Adipocyte (in vitro differentiated cells): Measurements from ENCODE around the gene C12orf76.
A peak's percentile ranks its signal among the peaks of the same experiment; 100 is the strongest.
"Not testable (repeated sequence)": the region's sequence is repeated elsewhere in the genome, so short reads cannot be mapped to it uniquely, and the experiment has no call there.

Experiments
- DNase-seq: peaks from one replicate; pipeline ENCODE4 v3.0.0-alpha.2; 2015; ENCODE audit warnings: low read depth
- H3K27me3 ChIP-seq: replicated peaks from 2 replicates; pipeline ENCODE4 v1.7.0; 2013; ENCODE audit warnings: mild to moderate bottlenecking, low read length, moderate library complexity; ENCODE audit not compliant: control insufficient read depth, insufficient read depth
- H3K36me3 ChIP-seq: 2 replicates; pipeline ENCODE4 v1.7.0; 2013; ENCODE audit warnings: low read length, mild to moderate bottlenecking, moderate library complexity; ENCODE audit not compliant: control insufficient read depth, insufficient read depth, severe bottlenecking
- H3K4me1 ChIP-seq: 2 replicates; pipeline ENCODE4 v1.7.0; 2013; ENCODE audit warnings: mild to moderate bottlenecking, low read length, moderate library complexity; ENCODE audit not compliant: control insufficient read depth, insufficient read depth
- H3K4me3 ChIP-seq: 2 replicates; pipeline ENCODE4 v1.7.0; 2013; ENCODE audit warnings: mild to moderate bottlenecking, low read length, moderate library complexity
- H3K9ac ChIP-seq: 2 replicates; pipeline ENCODE4 v1.7.0; 2013; ENCODE audit warnings: mild to moderate bottlenecking, low read length, moderate library complexity
- H3K9me3 ChIP-seq: 2 replicates; pipeline ENCODE4 v1.7.0; 2013; ENCODE audit warnings: mild to moderate bottlenecking, low read length, moderate library complexity; ENCODE audit not compliant: control insufficient read depth

The C12orf76 gene

GRCh38 chr12:110075880-110076279, 27.6 kb upstream of the C12orf76 start:
- Histone ChIP-seq H3K36me3 (no peaks in the 10 kb centered on the region), H3K27me3 (no peaks in the 10 kb centered on the region), H3K4me1 (peaks cover 3% of the 10 kb centered on the region), H3K9me3 (no peaks in the 10 kb centered on the region), H3K4me3 (no peak overlapping the region), H3K9ac (no peak overlapping the region)
- no peak for DNase-seq

GRCh38 chr12:110074089-110074488, 25.8 kb upstream of the C12orf76 start:
- no peak for DNase-seq
- Histone ChIP-seq H3K4me1 (peaks cover 3% of the 10 kb centered on the region), H3K4me3 (no peak overlapping the region), H3K27me3 (no peaks in the 10 kb centered on the region), H3K9me3 (no peaks in the 10 kb centered on the region), H3K36me3 (no peaks in the 10 kb centered on the region), H3K9ac (no peak overlapping the region)

- Histone ChIP-seq H3K4me1 (peaks cover 3% of the 10 kb centered on the region), H3K36me3 (no peaks in the 10 kb centered on the region), H3K27me3 (no peaks in the 10 kb centered on the region), H3K4me3 (peak overlapping the region; percentile 79), H3K9ac (peak overlapping the region; percentile 36), H3K9me3 (no peaks in the 10 kb centered on the region)
- DNase-seq, result peak; percentile 25
Observed at GRCh38 chr12:110073049-110073831, 24.9 kb upstream of the C12orf76 start.

GRCh38 chr12:110072636-110073035, 24.3 kb upstream of the C12orf76 start:
- H3K9ac ChIP-seq, result not testable (repeated sequence)

GRCh38 chr12:110071967-110072366, 23.6 kb upstream of the C12orf76 start:
- Histone ChIP-seq H3K27me3 (no peaks in the 10 kb centered on the region), H3K36me3 (no peaks in the 10 kb centered on the region), H3K9me3 (no peaks in the 10 kb centered on the region), H3K4me1 (peaks cover 3% of the 10 kb centered on the region), H3K4me3 (no peak overlapping the region), H3K9ac (no peak overlapping the region)
- DNase-seq, result no peak

More at GRCh38 chr12:110072636-110073035, 24.3 kb upstream of the C12orf76 start:
- H3K4me1 ChIP-seq, H3K36me3 ChIP-seq, H3K4me3 ChIP-seq, H3K9me3 ChIP-seq, H3K27me3 ChIP-seq, DNase-seq: not testable (repeated sequence)

GRCh38 chr12:110071504-110071903, 23.2 kb upstream of the C12orf76 start:
- DNase-seq, result no peak
- H3K4me1 ChIP-seq, result peaks cover 3% of the 10 kb centered on the region

GRCh38 chr12:110068654-110069053, 20.3 kb upstream of the C12orf76 start:
- H3K27me3 ChIP-seq, result no peaks in the 10 kb centered on the region
- DNase-seq, result no peak
- no peaks in the 10 kb centered on the region for H3K9me3 ChIP-seq
- H3K4me3 ChIP-seq, result no peak overlapping the region
- peaks cover 3% of the 10 kb centered on the region for H3K4me1 ChIP-seq
- H3K36me3 ChIP-seq, result no peaks in the 10 kb centered on the region
- no peak overlapping the region for H3K9ac ChIP-seq

More at GRCh38 chr12:110071504-110071903, 23.2 kb upstream of the C12orf76 start:
- H3K4me3 ChIP-seq, result no peak overlapping the region
- no peaks in the 10 kb centered on the region for H3K9me3 ChIP-seq
- H3K27me3 ChIP-seq, result no peaks in the 10 kb centered on the region
- no peak overlapping the region for H3K9ac ChIP-seq
- no peaks in the 10 kb centered on the region for H3K36me3 ChIP-seq

- H3K4me3 ChIP-seq, H3K36me3 ChIP-seq, H3K27me3 ChIP-seq, H3K4me1 ChIP-seq, DNase-seq, H3K9me3 ChIP-seq, H3K9ac ChIP-seq: not testable (repeated sequence)
Observed at GRCh38 chr12:110068115-110068514, 19.8 kb upstream of the C12orf76 start.

- no peaks in the 10 kb centered on the region for H3K27me3 ChIP-seq
Observed at GRCh38 chr12:110067531-110067930, 19.2 kb upstream of the C12orf76 start.

GRCh38 chr12:110065540-110065939, 17.2 kb upstream of the C12orf76 start:
- Histone ChIP-seq H3K4me1 (no peaks in the 10 kb centered on the region), H3K9ac (no peak overlapping the region)

More at GRCh38 chr12:110067531-110067930, 19.2 kb upstream of the C12orf76 start:
- Histone ChIP-seq H3K9ac (no peak overlapping the region), H3K4me3 (no peak overlapping the region), H3K9me3 (no peaks in the 10 kb centered on the region), H3K4me1 (no peaks in the 10 kb centered on the region), H3K36me3 (no peaks in the 10 kb centered on the region)
- no peak for DNase-seq

GRCh38 chr12:110062241-110062640, 13.9 kb upstream of the C12orf76 start:
- no peak overlapping the region for H3K4me3 ChIP-seq
- H3K36me3 ChIP-seq, result no peaks in the 10 kb centered on the region
- DNase-seq, result no peak
- no peaks in the 10 kb centered on the region for H3K27me3 ChIP-seq
- H3K9ac ChIP-seq, result no peak overlapping the region
- H3K4me1 ChIP-seq, result peaks cover 6% of the 10 kb centered on the region
- no peaks in the 10 kb centered on the region for H3K9me3 ChIP-seq

More at GRCh38 chr12:110065540-110065939, 17.2 kb upstream of the C12orf76 start:
- Histone ChIP-seq H3K9me3 (no peaks in the 10 kb centered on the region), H3K27me3 (no peaks in the 10 kb centered on the region), H3K4me3 (no peak overlapping the region), H3K36me3 (no peaks in the 10 kb centered on the region)
- no peak for DNase-seq

GRCh38 chr12:110059651-110060000, 11.3 kb upstream of the C12orf76 start:
- H3K9ac ChIP-seq, result no peak overlapping the region

More at GRCh38 chr12:110059651-110060000, 11.3 kb upstream of the C12orf76 start:
- Histone ChIP-seq H3K9me3 (no peaks in the 10 kb centered on the region), H3K27me3 (no peaks in the 10 kb centered on the region), H3K4me1 (peaks cover 6% of the 10 kb centered on the region), H3K4me3 (no peak overlapping the region), H3K36me3 (no peaks in the 10 kb centered on the region)
- DNase-seq, result no peak
